T-helper 1 cell treated with Interleukin-12 subunit alpha and Interleukin-12 subunit beta and Interleukin-4 antibody, amounts not matched to agents 30 μg/mL and 1 μg/mL, for 36 hours (primary cell): ENCODE measurements around the gene RPS6KL1.

Source experiments
- H3K27ac Mint-ChIP-seq: one replicate; pipeline ENCODE4 v1.8.0; 2021; ENCODE audit warnings: mild to moderate bottlenecking, mixed read lengths
- H3K27me3 Mint-ChIP-seq: one replicate; pipeline ENCODE4 v1.8.0; 2021; ENCODE audit warnings: low read depth, mixed read lengths
- H3K36me3 Mint-ChIP-seq: one replicate; pipeline ENCODE4 v1.8.0; 2021; ENCODE audit warnings: low read depth, mixed read lengths
- H3K4me1 Mint-ChIP-seq: one replicate; pipeline ENCODE4 v1.8.0; 2021; ENCODE audit warnings: low read depth, mixed read lengths
- H3K4me3 Mint-ChIP-seq: one replicate; pipeline ENCODE4 v1.8.0; 2021; ENCODE audit warnings: mild to moderate bottlenecking, moderate library complexity, mixed read lengths
- H3K9me3 Mint-ChIP-seq: one replicate; pipeline ENCODE4 v1.8.0; 2021; ENCODE audit warnings: mixed read lengths

Gene RPS6KL1

GRCh38 chr14:74917178-74917543 lies 5.9 kb downstream of the RPS6KL1 start:
- Mint-ChIP-seq H3K4me1 (no peaks in the 10 kb centered on the region), H3K27me3 (no peaks in the 10 kb centered on the region), H3K36me3 (no peaks in the 10 kb centered on the region), H3K4me3 (no peak overlapping the region), H3K9me3 (no peaks in the 10 kb centered on the region), H3K27ac (no peak overlapping the region)

GRCh38 chr14:74915826-74916225 lies 7.2 kb downstream of the RPS6KL1 start:
- Mint-ChIP-seq H3K9me3 (no peaks in the 10 kb centered on the region), H3K4me3 (no peak overlapping the region), H3K27ac (peak overlapping the region; percentile 34), H3K36me3 (no peaks in the 10 kb centered on the region), H3K27me3 (no peaks in the 10 kb centered on the region), H3K4me1 (no peaks in the 10 kb centered on the region)

- Mint-ChIP-seq H3K9me3 (no peaks in the 10 kb centered on the region), H3K27me3 (no peaks in the 10 kb centered on the region), H3K4me3 (no peak overlapping the region), H3K36me3 (no peaks in the 10 kb centered on the region), H3K4me1 (no peaks in the 10 kb centered on the region), H3K27ac (no peak overlapping the region)
Observed at GRCh38 chr14:74915426-74915825, 7.6 kb downstream of the RPS6KL1 start.

- Mint-ChIP-seq H3K27me3 (no peaks in the 10 kb centered on the region), H3K36me3 (no peaks in the 10 kb centered on the region), H3K4me1 (no peaks in the 10 kb centered on the region), H3K27ac (no peak overlapping the region), H3K4me3 (no peak overlapping the region), H3K9me3 (no peaks in the 10 kb centered on the region)
Observed at GRCh38 chr14:74913986-74914573, 9.0 kb downstream of the RPS6KL1 start.

- Mint-ChIP-seq H3K9me3 (no peaks in the 10 kb centered on the region), H3K27ac (no peak overlapping the region), H3K4me3 (no peak overlapping the region), H3K36me3 (no peaks in the 10 kb centered on the region), H3K27me3 (no peaks in the 10 kb centered on the region), H3K4me1 (no peaks in the 10 kb centered on the region)
Observed at GRCh38 chr14:74913393-74913910, 9.6 kb downstream of the RPS6KL1 start.

GRCh38 chr14:74912801-74913200 lies 10.3 kb downstream of the RPS6KL1 start:
- H3K9me3 Mint-ChIP-seq = no peaks in the 10 kb centered on the region
- H3K27me3 Mint-ChIP-seq = no peaks in the 10 kb centered on the region
- H3K27ac Mint-ChIP-seq = no peak overlapping the region
- H3K36me3 Mint-ChIP-seq = no peaks in the 10 kb centered on the region
- no peaks in the 10 kb centered on the region for H3K4me1 Mint-ChIP-seq
- H3K4me3 Mint-ChIP-seq = no peak overlapping the region

GRCh38 chr14:74912111-74912510 lies 10.9 kb downstream of the RPS6KL1 start:
- Mint-ChIP-seq H3K4me3 (no peak overlapping the region), H3K4me1 (no peaks in the 10 kb centered on the region), H3K27ac (no peak overlapping the region), H3K9me3 (no peaks in the 10 kb centered on the region), H3K27me3 (no peaks in the 10 kb centered on the region), H3K36me3 (no peaks in the 10 kb centered on the region)

- H3K27ac Mint-ChIP-seq = no peak overlapping the region
- no peaks in the 10 kb centered on the region for H3K9me3 Mint-ChIP-seq
- no peaks in the 10 kb centered on the region for H3K36me3 Mint-ChIP-seq
- H3K27me3 Mint-ChIP-seq = no peaks in the 10 kb centered on the region
- no peaks in the 10 kb centered on the region for H3K4me1 Mint-ChIP-seq
- no peak overlapping the region for H3K4me3 Mint-ChIP-seq
Observed at GRCh38 chr14:74911704-74912103, 11.4 kb downstream of the RPS6KL1 start.

GRCh38 chr14:74911221-74911620 lies 11.8 kb downstream of the RPS6KL1 start:
- Mint-ChIP-seq H3K4me3 (no peak overlapping the region), H3K27ac (no peak overlapping the region), H3K9me3 (no peaks in the 10 kb centered on the region), H3K27me3 (no peaks in the 10 kb centered on the region), H3K4me1 (no peaks in the 10 kb centered on the region), H3K36me3 (no peaks in the 10 kb centered on the region)

GRCh38 chr14:74910556-74910955 lies 12.5 kb downstream of the RPS6KL1 start:
- no peaks in the 10 kb centered on the region for H3K9me3 Mint-ChIP-seq
- no peaks in the 10 kb centered on the region for H3K4me1 Mint-ChIP-seq
- H3K4me3 Mint-ChIP-seq = no peak overlapping the region
- H3K27me3 Mint-ChIP-seq = no peaks in the 10 kb centered on the region
- H3K27ac Mint-ChIP-seq = no peak overlapping the region
- no peaks in the 10 kb centered on the region for H3K36me3 Mint-ChIP-seq

GRCh38 chr14:74909911-74910310 lies 13.1 kb downstream of the RPS6KL1 start:
- H3K4me1 Mint-ChIP-seq = no peaks in the 10 kb centered on the region
- H3K27ac Mint-ChIP-seq = no peak overlapping the region
- H3K36me3 Mint-ChIP-seq = peaks cover 2% of the 10 kb centered on the region
- H3K9me3 Mint-ChIP-seq = no peaks in the 10 kb centered on the region
- no peak overlapping the region for H3K4me3 Mint-ChIP-seq
- no peaks in the 10 kb centered on the region for H3K27me3 Mint-ChIP-seq

- Mint-ChIP-seq H3K9me3 (no peaks in the 10 kb centered on the region), H3K36me3 (peaks cover 6% of the 10 kb centered on the region), H3K27me3 (no peaks in the 10 kb centered on the region), H3K4me3 (no peak overlapping the region), H3K27ac (no peak overlapping the region), H3K4me1 (no peaks in the 10 kb centered on the region)
Observed at GRCh38 chr14:74909501-74909900, 13.6 kb downstream of the RPS6KL1 start.

- Mint-ChIP-seq H3K27me3 (no peaks in the 10 kb centered on the region), H3K4me3 (no peak overlapping the region), H3K9me3 (no peaks in the 10 kb centered on the region), H3K4me1 (no peaks in the 10 kb centered on the region), H3K36me3 (peaks cover 8% of the 10 kb centered on the region), H3K27ac (no peak overlapping the region)
Observed at GRCh38 chr14:74908861-74909341, 14.2 kb downstream of the RPS6KL1 start.

- Mint-ChIP-seq H3K27ac (no peak overlapping the region), H3K4me1 (no peaks in the 10 kb centered on the region), H3K27me3 (no peaks in the 10 kb centered on the region), H3K9me3 (no peaks in the 10 kb centered on the region), H3K36me3 (peaks cover 14% of the 10 kb centered on the region), H3K4me3 (no peak overlapping the region)
Observed at GRCh38 chr14:74907744-74908143, 15.3 kb downstream of the RPS6KL1 start.

GRCh38 chr14:74906925-74907521 lies 16.0 kb downstream of the RPS6KL1 start:
- Mint-ChIP-seq H3K27ac (peak overlapping the region; percentile 9), H3K9me3 (no peaks in the 10 kb centered on the region), H3K4me3 (no peak overlapping the region), H3K27me3 (no peaks in the 10 kb centered on the region), H3K36me3 (peaks cover 18% of the 10 kb centered on the region), H3K4me1 (no peaks in the 10 kb centered on the region)
